Activated CD8-positive, alpha-beta memory T cell treated with anti-CD3 and anti-CD28 coated beads for 48 hours (primary cell): Measurements from ENCODE around the gene UCHL5.
"Not testable (repeated sequence)": the region's sequence is repeated elsewhere in the genome, so short reads cannot be mapped to it uniquely, and the experiment has no call there.

ENCODE experiments used
- DNase-seq, 3 experiments: peaks; one replicate each; pipeline ENCODE4 v3.0.0-alpha.2; 2020; ENCODE audit warnings: low read depth in 2 of 3, low spot score in 2 of 3

UCHL5 gene

DNA sequence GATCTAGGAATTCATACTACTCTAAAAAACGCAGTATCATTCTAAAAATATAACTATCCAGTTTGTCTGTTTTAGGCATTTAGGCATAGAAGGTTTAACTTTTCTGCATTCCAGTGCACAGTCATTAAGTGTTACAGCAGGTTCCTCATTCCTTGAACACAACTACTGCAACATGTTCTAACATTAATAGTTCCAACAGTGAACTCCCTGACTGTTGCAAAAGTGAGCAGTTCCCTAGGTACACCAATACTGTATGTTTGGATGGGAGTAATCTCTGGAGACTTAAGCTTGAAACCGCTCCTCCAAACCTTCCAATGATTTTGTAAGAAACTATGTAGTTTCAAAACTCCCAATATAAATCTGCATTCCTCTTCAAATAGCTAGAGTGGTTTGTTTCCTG is 46.2 kb downstream of the UCHL5 start:
- no peak for DNase-seq

DNA sequence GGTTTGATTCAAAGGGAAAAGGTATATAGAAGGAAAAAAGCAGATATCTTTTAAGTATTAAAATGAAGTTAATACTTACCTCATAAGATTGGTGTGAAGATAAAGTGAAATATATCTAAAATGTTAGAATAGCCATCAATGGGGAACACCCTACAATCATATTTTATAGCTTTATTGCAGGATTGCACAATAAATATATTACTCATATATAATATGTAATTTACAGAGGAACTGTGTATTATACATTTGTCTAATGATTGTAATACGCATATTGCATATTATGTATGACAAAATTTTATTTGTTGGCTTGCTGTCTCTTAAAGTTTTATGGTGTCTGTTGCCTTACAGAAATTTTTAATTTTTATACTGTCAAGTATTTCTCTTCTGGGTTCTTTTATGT is 47.8 kb downstream of the UCHL5 start:
- no peak for DNase-seq

DNA sequence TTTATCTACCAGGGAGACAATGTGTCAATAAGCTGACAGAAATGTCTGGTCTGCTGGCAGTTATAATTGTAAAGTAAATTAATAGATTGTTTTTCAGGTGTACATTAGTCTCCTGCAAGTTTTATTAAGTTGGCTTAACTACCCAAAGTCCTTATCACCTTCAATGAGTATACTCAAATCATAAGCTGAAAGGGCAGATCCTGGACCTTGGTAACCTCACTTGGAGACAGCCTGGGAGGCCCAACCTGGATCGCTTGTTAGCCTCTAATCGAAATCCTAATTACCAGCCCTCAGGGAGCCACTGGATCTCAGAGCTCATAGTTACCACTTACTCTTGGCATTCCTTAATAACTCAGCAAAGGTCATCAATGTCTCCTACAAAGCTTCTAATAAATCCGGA is 49.7 kb downstream of the UCHL5 start:
- DNase-seq = no peak

DNA sequence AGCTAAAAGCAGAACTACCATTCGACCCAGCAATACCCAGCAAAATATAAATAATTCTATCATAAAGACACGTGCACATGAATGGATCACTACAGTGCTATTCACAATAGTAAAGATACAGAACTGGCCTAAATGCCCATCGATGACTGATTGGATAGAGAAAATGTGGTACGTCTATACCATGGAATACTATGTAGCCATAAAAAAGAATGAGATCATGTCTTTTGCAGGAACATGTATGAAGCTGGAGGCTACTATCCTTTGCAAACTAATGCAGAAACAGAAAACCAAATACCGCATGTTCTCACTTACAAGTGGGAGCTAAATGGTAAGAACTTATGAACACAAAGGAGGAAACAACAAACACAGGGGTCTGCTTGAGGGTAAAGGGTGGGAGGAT is 53.4 kb downstream of the UCHL5 start:
- DNase-seq = no peak

DNA sequence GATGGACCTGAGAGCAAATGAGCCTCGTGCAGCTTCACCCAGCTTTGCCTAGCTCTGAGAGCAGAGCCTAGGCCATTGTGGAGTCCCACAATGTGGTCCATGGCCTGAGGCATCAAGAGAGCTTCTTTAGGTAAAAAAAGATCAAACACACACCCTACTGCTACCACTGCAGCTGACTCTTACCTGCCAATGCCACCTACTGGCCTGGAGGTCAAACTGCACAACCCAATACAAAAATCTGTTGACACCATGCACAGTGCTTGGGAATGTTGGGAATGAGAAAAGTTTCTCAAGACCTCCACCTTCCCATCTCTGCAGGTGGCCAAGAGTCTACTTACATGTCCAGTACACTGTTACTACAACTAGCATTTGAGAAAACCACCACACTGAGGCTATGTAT is 60.6 kb downstream of the UCHL5 start:
- no peak for DNase-seq

DNA sequence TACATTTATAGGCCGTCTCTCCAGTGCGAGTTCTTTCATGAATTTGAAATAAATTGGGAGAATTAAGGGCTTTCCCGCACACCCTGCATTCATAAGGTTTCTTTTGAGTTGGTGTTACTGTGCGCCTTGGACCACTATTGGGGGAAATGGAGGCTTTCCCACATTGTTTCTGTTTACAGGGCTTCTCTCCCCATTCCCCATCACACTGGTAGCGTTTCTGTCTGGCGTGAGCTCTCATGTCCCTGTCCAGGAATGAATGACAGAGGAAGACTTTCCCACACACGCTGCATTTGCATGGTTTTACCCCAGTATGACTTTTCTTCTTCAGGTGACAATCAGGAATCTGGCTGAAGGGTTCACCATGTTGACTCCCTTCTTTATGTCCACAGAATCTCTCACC is 65.0 kb downstream of the UCHL5 start:
- no peak for DNase-seq

DNA sequence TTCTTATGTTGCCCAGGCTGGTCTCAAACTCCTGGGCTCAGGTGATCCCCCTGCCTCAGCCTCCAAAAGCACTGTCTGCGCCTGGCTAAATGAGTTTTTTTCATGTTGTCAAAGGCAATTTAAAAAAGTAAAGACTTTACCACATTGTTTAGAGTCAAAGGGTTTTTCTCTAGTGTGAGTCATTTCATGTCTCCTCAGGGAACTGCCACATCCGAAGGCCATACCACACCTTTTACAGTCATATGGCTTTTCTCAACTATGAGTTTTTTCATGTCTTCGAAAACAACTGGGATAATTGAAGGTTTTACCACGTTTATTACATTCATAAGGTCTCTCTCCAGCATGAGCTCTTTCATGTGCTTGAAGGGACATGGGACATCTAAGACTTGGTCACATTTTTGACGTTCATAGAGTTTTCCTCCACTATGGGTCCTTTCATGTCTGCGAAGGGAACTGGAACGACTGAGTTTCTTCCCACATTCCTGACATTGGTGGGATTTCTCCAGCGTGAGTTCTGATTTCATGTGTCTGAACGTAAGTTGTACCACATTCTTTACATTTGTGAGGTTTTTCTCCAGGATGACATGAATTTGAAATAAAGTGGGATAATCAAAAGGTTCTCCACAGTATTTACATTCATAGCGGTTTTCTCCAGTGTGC is 65.6 kb downstream of the UCHL5 start:
- DNase-seq = no peak

DNA sequence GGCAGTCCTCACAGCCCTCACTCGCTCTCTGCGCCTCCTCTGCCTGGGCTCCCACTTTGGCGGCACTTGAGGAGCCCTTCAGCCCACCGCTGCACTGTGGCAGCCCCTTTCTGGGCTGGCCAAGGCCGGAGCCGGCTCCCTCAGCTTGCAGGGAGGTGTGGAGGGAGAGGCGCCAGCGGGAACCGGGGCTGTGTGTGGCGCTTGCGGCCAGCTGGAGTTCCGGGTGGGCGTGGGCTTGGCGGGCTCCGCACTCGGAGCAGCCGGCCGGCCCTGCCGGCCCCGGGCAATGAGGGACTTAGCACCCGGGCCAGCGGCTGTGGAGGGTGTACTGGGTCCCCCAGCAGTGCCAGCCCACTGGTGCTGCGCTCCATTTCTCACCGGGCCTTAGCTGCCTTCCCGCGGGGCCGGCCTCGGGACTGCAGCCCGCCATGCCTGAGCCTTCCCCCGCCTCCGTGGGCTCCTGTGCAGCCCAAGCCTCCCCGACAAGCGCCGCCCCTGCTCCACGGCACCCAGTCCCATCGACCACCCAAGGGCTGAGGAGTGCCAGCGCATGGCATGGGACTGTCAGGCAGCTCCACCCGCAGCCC is 72.3 kb downstream of the UCHL5 start:
- not testable (repeated sequence) for DNase-seq

DNA sequence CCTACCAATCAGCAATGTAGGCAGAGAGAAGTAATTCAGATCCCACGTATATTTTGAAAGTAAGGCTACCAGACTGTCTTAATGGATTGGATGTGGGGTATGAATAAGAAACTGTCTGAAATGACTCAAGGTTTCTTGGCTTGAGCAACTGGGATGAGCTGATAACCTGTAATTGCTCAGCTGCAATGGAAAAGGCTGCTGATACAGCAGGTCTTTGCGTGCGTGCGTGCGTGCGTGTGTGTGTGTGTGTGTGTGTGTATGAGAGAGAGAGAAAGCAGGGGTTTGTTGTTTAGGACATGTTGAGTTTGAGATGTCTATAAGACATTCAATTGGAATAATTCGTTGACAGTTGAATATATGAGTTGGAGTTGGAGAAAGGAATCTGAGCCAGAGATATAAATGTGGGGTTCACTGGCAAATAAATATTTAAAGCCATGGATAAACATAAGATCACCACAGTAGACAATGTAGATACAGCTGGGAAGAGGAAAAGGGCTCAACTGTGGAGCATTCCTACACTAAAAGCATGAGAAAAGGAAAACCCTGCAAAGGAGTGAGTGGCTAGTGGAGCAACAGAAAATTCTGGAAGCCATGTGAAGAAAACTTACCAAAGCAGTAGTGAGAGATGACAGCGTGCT is 72.9 kb downstream of the UCHL5 start:
- DNase-seq = peak in 1 of 3 experiments; percentile 17

DNA sequence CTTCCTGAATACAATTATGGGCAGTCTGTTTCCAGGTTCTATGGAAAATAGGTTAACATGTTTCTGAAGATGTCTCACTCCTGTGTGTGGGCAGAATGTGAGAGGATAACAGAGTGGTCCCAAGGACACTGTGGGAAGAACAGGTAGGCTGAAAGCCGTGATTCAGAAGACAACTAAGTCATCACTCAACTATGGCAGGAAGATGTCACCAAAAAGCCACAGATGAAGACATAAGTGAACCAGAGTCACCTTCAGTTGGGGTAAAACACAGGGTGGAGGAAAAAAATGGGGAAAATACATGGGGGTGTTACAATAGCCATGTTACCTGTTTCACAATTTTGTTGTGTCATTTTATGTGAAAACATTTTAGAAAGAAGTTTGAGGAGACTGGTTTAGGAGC is 75.1 kb downstream of the UCHL5 start:
- DNase-seq = no peak

DNA sequence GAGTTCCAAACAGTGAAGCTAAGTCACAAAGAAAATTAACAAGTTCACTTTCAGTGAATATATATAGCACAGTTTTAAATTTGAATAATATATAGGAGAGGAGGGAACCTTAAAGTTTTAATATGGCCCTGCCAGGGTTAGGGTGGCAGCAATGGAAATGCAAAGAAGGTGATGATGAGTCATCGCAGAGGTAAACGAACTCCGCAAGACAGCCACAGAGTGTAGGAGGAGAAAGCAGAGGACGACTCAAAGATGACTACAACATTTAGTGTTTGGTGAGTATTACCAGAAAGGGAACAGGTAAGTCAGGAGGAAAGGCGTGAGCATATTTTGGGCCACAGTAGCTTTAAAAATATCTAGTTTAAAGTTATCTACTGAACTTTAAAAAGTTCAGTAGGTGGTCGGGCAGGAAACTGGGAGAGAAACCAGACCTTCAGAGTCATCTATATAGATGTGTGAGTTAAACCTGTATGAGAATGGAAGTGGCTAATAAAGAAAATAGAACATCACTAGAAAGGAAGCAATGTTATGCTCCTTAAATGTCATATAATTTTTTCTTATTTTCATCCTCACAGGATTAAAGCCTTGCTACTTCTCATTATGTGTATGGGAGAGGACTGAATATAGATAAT is 75.7 kb downstream of the UCHL5 start:
- DNase-seq = no peak

DNA sequence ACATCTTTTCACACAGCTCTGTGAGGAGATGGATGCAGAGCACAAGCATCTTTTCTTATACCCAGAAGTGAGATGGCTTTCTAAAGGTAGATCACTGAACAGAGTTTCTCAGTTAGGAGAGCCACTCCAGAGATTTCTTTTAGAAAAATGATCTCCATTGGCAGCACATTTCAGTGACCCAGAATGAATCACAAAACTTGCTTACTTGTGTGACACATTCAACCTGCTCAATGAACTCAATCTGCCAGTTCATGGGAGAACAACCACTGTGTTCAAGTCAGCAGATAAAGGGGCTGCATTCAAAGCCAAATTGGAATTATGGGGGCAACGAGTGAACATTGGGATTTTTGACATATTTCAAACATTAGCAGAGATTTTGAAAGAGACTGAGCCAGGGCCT is 78.3 kb downstream of the UCHL5 start:
- DNase-seq = no peak

DNA sequence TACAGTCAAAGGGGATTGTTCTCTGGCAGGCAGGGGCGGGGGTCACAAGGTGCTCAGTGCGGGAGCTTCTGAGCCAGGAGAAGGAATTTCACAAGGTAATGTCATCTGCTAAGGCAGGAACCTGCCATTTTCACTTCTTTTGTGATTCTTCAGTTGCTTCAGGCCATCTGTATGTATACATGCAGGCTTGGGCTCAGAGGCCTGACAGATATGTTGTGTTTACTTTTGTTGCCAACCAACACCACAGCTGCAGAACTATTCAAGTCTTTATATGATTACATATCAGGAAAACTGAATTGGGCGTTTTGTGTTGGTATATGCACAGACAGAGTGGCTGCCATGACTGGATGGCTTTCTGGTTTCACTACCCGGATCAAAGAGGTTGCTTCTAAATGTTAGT is 78.8 kb downstream of the UCHL5 start:
- not testable (repeated sequence) for DNase-seq

DNA sequence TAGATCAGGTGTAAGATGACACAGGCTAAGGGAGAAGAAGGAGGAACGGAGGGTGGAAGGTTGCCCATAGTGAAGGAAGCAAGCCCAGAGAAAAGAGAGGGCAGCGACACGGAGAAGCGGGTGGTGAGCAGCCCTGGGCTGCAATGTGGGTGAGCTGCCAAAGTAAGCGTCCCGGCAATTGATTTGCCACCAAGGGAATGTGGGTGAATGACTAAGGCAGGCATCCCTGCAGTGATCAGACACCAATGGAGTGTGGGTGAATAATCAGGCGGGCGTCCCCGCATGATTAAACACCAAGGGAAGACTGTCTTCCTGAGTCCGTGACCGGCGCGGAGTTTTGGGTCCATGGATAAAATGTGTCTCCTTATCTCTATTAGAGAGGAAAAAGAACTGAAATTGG is 79.6 kb downstream of the UCHL5 start:
- no peak for DNase-seq

DNA sequence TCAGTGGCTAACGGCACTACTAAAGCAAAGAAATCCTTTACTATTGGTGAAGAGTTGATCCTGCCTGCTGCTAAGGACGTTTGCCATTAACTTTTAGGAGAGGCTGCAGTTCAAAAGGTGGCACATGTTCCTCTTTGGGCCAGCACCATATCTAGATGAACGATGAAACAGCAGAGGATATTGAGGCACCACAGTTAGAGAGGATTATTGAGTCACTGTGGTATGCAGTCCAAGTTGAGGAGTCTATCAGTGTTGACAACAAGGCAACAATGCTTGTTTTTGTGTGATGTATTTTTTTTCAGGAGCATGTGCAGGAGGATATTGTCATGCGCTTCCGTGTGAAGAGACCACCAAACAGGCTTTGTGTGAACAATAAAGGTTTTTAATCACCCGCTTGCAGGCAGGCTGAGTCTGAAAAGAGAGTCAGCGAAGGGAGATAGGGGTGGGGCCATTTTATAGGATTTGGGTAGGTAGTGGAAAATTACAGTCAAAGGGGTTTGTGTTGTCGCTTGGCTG is 80.9 kb downstream of the UCHL5 start:
- no peak for DNase-seq

DNA sequence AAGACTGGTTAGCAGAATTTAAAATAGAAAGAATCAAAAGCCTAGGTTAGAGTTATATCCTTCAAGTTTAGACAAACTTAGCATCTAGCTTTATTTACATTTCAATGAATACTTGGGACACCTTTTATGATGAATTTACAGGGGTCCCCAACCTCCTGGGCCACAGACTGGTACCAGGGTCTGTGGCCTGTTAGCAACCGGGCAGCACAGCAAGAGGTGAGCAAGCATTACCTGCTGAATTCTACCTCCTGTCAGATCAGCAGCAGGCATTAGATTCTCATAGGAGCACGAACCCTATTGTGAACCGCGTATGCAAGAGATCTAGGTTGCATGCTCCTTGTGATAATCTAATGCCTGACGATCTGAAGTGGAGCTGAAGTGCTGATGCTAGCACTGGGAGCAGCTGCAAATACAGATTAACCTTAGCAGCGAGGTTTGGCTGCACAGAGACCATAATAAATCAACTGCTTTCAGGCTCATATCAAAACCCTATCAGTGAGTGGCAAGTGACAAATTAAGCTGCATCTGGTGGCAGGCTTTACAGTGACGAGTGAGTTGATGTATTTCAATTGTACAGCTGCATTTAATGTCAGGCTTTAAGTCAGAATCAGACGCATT is 82.0 kb downstream of the UCHL5 start:
- no peak for DNase-seq

DNA sequence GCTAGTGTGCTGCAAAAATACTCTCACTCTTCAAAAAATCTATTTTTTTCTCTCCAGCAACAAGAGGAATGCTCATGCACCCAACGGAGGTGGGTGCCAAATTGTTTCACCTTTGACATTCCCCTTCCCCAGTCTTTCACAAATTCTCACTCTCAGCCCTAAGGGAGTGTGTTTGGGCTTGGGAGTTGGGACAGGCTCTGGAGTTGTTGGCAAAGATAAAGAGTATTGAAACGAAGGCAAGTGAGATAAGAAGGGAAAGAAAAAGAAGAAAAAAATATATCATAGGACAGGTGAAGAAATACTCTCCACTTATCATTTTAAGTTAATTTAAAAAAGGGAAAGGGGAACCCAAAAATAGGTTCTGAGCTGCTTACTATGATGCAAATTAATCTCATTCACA is 82.6 kb downstream of the UCHL5 start:
- DNase-seq = no peak

DNA sequence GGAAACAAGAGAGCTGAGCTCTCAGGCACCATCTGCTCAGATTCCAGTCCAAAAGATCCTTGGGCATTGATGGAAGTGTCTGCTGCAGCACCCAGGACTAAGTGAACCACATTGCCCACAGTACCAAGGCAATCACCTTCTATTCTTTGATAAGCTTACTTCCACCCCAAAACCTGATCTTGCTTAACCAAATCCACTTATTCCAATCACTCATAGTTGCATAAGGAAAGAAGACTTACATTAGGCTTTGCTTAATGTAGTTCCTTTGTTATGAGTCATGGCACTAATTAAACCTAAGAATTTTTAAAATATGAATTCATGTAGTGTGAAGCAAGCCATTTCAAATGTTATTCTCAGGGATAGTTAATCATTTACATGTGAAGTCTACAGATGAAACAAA is 84.5 kb downstream of the UCHL5 start:
- DNase-seq = no peak

DNA sequence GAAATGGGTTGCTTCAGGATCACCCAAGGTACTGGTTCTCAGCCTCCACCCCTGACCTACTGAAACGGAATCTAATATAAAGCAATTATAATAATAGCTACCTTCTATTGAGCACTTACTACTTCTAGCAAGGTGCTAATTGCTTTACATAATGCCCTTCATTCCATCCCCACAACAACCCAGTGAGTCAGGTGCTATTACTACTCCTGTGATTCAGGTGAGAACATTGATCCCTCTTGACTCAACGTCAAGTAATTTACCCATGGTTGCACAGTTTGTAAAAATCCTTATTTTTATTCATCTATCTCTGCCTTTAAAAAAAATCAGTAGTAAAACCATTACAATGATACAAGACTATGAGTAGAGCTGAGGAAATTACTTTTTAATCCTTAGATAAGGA is 85.2 kb downstream of the UCHL5 start:
- DNase-seq = no peak

DNA sequence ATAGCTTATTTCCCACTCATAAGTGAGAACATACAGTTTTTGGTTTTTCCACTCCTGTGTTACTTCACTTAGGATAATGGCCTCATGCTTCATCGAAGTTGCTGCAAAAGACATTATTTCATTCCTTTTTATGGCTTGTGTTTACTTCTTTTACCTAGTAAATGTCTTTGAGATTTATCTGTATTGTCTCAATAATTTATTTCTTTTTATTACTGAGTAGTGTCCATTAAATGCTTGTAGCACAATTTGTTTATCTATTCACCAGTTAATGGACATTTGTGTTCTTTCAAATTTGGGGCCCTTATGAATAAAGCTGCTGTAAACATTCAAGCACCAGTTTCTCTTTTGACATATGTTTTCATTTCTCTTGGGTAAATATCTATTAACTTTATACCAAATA is 86.0 kb downstream of the UCHL5 start:
- DNase-seq = no peak

DNA sequence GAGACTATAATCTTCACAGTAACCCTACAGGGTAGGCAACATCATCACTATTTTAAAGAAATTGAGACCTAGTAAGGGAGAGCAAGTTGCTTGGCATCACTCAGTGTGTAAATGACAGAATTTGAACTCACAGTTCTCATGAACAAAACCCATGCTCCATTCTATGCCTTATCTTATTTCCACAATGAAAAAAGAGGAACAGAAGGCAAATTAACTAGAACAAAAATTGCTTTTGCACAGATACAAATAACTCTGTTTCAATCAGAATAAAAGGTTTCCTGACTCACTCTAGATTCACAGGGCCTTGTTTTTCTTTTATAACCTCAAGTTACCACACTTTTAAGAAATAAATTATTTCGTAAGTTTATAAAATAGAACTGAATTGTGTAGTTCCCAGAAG is 90.1 kb downstream of the UCHL5 start:
- no peak for DNase-seq

DNA sequence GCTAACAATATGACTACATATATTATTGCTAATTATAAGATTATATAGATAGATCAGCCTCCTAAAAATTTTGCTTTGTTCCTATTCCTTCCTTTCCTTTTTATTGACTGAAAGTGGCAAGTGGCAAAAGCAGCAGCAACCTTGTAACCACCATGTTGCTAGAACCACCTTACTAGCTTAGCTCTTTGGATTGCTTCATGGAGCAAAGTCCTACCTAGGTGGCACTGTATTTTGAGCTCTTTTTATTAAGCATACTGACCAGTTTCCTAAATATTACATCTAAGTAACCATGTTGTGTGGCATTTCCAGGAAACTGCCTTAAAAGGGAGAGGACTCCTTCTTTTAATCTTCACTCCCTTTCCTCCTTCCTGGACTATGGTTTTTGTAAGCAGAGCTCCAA is 90.8 kb downstream of the UCHL5 start:
- no peak for DNase-seq
